Tibial nerve (tissue), 4 donors: ENCODE data around the gene XPO4. TPM values are rescaled to one million over a fixed set of nuclear protein-coding genes. Genes with fewer than 3 reads are reported as not detected.

Experiments used
- DNase-seq, 2 donors: peaks; one replicate each; pipeline ENCODE4 v3.0.0-alpha.2; 2019; ENCODE audit warnings: low spot score in 2 of 2
- H3K27ac ChIP-seq, 4 donors: fragments of 200-600 bp; sonication (generic) in 3 of 4; one replicate each; pipeline ENCODE4 v1.5.1; 2017 to 2019; ENCODE audit warnings: mild to moderate bottlenecking in 1 of 4
- H3K27me3 ChIP-seq, 2 donors: fragments of 200-600 bp; sonication (generic) in 1 of 2; one replicate each; pipeline versions ENCODE4 v1.5.1 to v1.6.0; 2017 to 2019
- H3K36me3 ChIP-seq, 3 donors: fragments of 200-600 bp; sonication (generic); one replicate each; pipeline ENCODE4 v1.5.1; 2018 to 2019
- H3K4me1 ChIP-seq, 4 donors: fragments of 200-600 bp; sonication (generic) in 3 of 4; one replicate each; pipeline ENCODE4 v1.5.1; 2017 to 2019
- H3K4me3 ChIP-seq, 4 donors: fragments of 200-600 bp; sonication (generic) in 3 of 4; one replicate each; pipeline ENCODE4 v1.5.1; 2017 to 2019; ENCODE audit warnings: mild to moderate bottlenecking in 1 of 4, moderate library complexity in 1 of 4
- H3K9me3 ChIP-seq, 4 donors: fragments of 200-600 bp; sonication (generic) in 3 of 4; one replicate each; pipeline ENCODE4 v1.5.1; 2017 to 2019
- EP300 ChIP-seq, 2 donors: sonication (generic); formaldehyde crosslinking; IDR thresholded peaks; one replicate each; pipeline ENCODE4 v1.6.1; 2017; ENCODE audit warnings: antibody characterized with exemption in 2 of 2, mild to moderate bottlenecking in 1 of 2
- POLR2A ChIP-seq, 2 donors: fragments of 450-650 bp; IDR thresholded peaks; one replicate each; pipeline ENCODE4 v1.6.1; 2017; ENCODE audit warnings: antibody characterized with exemption in 2 of 2, mild to moderate bottlenecking in 2 of 2, moderate library complexity in 2 of 2
- WGBS, 2 donors: methylation state at CpG; one replicate each; pipeline ENCODE4 v1.1.5; 2018; 5-methylcytosine and 5-hydroxymethylcytosine counted together
- total RNA-seq, 4 donors: library from RNA; depleted of rRNA; stranded (reverse); fragments of >200 nt; gene quantifications; one replicate each; pipeline ENCODE4 v1.1.0, GENCODE V29; 2016
- TF ChIP-seq, protein P1 (sequence below), 5 experiments: fragments of 200-600 bp in 3 of 5; fragments of 450-650 bp in 2 of 5; sonication (generic) in 3 of 5; IDR thresholded peaks; one replicate each; pipeline ENCODE4 v1.5.1; 2016 to 2019; ENCODE audit warnings: antibody characterized with exemption in 5 of 5, mild to moderate bottlenecking in 3 of 5, moderate library complexity in 2 of 5

The XPO4 gene
- total RNA-seq, 4 donors from 2014 or later: 15.3 to 28.8 (median 19.4) TPM

DNA sequence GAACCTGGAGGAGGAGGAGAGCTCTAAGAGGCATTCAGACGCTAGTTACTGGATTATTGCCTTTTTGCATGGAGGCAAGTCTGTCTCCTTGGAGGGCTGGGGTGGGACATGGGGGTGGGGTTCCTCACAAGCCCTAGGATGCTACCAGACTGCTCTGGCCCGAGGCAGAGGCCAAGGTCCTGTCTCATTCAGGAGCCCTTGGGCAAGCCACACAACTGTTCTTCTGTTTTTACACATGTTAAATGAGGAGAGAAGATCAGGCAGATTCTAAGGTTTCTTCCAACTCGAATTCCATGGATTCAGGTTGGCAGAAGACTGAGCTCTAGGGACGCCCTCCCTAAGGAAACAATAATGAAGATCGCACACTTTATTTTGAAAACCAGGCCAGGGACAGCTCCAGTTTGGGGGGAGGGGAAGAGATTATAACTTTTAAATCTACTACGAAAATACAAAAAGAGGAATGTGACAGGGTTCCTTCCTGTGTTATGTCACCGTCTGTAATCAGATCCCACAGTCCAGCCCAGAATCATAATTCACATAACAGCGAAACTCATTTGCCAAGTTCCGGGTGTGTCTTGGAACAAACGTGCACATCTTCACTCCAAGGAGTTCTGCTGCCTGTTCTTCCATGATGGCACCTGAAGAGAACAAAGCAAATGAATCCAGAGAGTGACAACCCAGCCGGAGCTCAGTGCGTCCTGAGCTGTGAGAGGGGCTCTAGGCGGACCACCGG, 173.8 kb downstream of the XPO4 start:
- WGBS, 2 donors: 69 to 70% methylated on average over 14 of the region's 14 CpGs

DNA sequence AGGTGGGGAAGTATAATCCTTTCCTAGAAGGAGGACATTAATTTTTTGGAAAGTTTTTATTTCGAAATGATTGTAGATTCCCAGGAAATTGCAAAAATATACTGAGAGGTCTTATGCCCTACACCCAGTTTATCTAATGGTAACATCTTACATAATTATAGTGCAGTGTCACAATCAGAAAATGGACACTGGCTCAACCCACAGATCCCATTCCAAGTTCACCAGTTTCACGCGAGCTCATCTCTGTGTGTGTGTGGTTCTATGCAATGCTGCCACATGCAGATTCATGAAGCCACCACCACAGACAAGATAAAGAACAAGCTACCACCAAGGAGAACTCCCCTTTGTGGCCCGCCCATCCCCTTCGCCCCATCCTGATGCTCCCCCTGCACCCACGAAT, 174.7 kb downstream of the XPO4 start:
- H3K4me1 ChIP-seq: peaks cover 0 to 5% (median 0%) of the 10 kb centered on the region in 4 donors
- H3K27me3 ChIP-seq: no peaks in the 10 kb centered on the region
- H3K36me3 ChIP-seq: peaks cover 0 to 40% (median 0%) of the 10 kb centered on the region in 3 donors
- H3K27ac ChIP-seq: no peak overlapping the region
- TF ChIP-seq, protein P1, sequence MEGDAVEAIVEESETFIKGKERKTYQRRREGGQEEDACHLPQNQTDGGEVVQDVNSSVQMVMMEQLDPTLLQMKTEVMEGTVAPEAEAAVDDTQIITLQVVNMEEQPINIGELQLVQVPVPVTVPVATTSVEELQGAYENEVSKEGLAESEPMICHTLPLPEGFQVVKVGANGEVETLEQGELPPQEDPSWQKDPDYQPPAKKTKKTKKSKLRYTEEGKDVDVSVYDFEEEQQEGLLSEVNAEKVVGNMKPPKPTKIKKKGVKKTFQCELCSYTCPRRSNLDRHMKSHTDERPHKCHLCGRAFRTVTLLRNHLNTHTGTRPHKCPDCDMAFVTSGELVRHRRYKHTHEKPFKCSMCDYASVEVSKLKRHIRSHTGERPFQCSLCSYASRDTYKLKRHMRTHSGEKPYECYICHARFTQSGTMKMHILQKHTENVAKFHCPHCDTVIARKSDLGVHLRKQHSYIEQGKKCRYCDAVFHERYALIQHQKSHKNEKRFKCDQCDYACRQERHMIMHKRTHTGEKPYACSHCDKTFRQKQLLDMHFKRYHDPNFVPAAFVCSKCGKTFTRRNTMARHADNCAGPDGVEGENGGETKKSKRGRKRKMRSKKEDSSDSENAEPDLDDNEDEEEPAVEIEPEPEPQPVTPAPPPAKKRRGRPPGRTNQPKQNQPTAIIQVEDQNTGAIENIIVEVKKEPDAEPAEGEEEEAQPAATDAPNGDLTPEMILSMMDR (IDR thresholded peaks at IDR 0.05): no peak
- TF ChIP-seq EP300 (IDR thresholded peaks at IDR 0.05) (no peak), POLR2A (IDR thresholded peaks at IDR 0.05) (no peak)
- no peak for DNase-seq
- 78 to 92% methylated on average over 6 of the region's 6 CpGs for WGBS, 2 donors
- no peak overlapping the region for H3K4me3 ChIP-seq
- no peaks in the 10 kb centered on the region for H3K9me3 ChIP-seq

More for the DNA sequence above, 173.8 kb downstream of the XPO4 start:
- Histone ChIP-seq H3K27me3 (no peaks in the 10 kb centered on the region), H3K36me3 (peaks cover 0 to 41% (median 0%) of the 10 kb centered on the region in 3 donors), H3K9me3 (no peaks in the 10 kb centered on the region), H3K27ac (peak overlapping the region in 1 of 4 donors; percentile 60), H3K4me3 (no peak overlapping the region), H3K4me1 (peaks cover 0 to 5% (median 0%) of the 10 kb centered on the region in 4 donors)
- TF ChIP-seq EP300 (IDR thresholded peaks at IDR 0.05) (no peak), POLR2A (IDR thresholded peaks at IDR 0.05) (no peak)
- TF ChIP-seq, protein P1 (IDR thresholded peaks at IDR 0.05): no peak
- DNase-seq: peak in 1 of 2 donors; percentile 41

Other genes starting within 250 kb of the XPO4 start
- gene IL17D, start 199.0 kb downstream of the XPO4 start, total RNA-seq: 10 to 100 TPM in 1 of 4 donors, 1 to 10 TPM in 3; 1.7 to 21.4 (median 5.3) TPM
- gene EEF1AKMT1, start 128.8 kb downstream of the XPO4 start, total RNA-seq: 10 to 100 TPM in 3 of 4 donors, 1 to 10 TPM in 1; 8.2 to 23.7 (median 18.5) TPM
- gene LATS2, start 158.8 kb upstream of the XPO4 start, total RNA-seq: 10 to 100 TPM; 40.2 to 49.4 (median 42.3) TPM
- gene SAP18, start 237.4 kb upstream of the XPO4 start, total RNA-seq: 10 to 100 TPM; 23.3 to 55.3 (median 38.8) TPM